Neural cell (in vitro differentiated cells): Measurements from ENCODE around the gene GPAM. TPM values are rescaled to one million over a fixed set of nuclear protein-coding genes. Genes with fewer than 3 reads are reported as not detected.

Experiments used
- H2AFZ ChIP-seq: fragments of 200-600, 300-800 bp; sonication (generic), shearing (Covaris generic); 2 replicates; pipeline ENCODE4 v1.6.0; 2014; ENCODE audit warnings: low read depth, mild to moderate bottlenecking, antibody characterized with exemption, low read length, moderate library complexity
- H3F3A ChIP-seq: fragments of 200-600 bp; shearing (Covaris generic); 2 replicates; pipeline ENCODE4 v1.6.1; 2016; ENCODE audit warnings: mild to moderate bottlenecking, moderate library complexity, mixed read lengths, antibody characterized with exemption, low read length; ENCODE audit not compliant: insufficient read depth, poor library complexity, severe bottlenecking
- H3K27ac ChIP-seq: fragments of 200-600, 300-800 bp; sonication (generic), shearing (Covaris generic); 2 replicates; pipeline ENCODE4 v1.5.1; 2014; ENCODE audit warnings: mild to moderate bottlenecking, low read length, moderate library complexity
- H3K27me3 ChIP-seq: fragments of 300-800, 200-600 bp; sonication (generic), shearing (Covaris generic); 2 replicates; pipeline ENCODE4 v1.6.0; 2014; ENCODE audit warnings: mild to moderate bottlenecking, low read depth, low read length, moderate library complexity; ENCODE audit not compliant: insufficient read depth
- H3K36me3 ChIP-seq: fragments of 300-800, 200-600 bp; sonication (generic), shearing (Covaris generic); 2 replicates; pipeline ENCODE4 v1.5.1; 2014; ENCODE audit warnings: mild to moderate bottlenecking, antibody characterized with exemption, low read length, moderate library complexity; ENCODE audit not compliant: insufficient read depth
- H3K4me2 ChIP-seq: fragments of 300-800, 200-600 bp; sonication (generic), shearing (Covaris generic); 2 replicates; pipeline ENCODE4 v1.6.0; 2014; ENCODE audit warnings: mild to moderate bottlenecking, low read length
- H3K4me3 ChIP-seq: fragments of 300-800, 200-600 bp; sonication (generic), shearing (Covaris generic); 2 replicates; pipeline ENCODE4 v1.5.1; 2014; ENCODE audit warnings: mild to moderate bottlenecking, low read length, moderate library complexity
- H3K79me2 ChIP-seq: fragments of 200-600 bp; shearing (Covaris generic); replicated peaks from 2 replicates; pipeline ENCODE4 v1.6.0; 2014; ENCODE audit warnings: mild to moderate bottlenecking, low read length, moderate library complexity; ENCODE audit not compliant: insufficient read depth
- H3K9ac ChIP-seq: fragments of 300-800, 200-600 bp; sonication (generic), shearing (Covaris generic); 2 replicates; pipeline ENCODE4 v1.6.1; 2016; ENCODE audit warnings: mild to moderate bottlenecking, low read length, mixed read lengths
- H3K9me2 ChIP-seq: fragments of 200-600 bp; shearing (Covaris generic); 2 replicates; pipeline ENCODE4 v1.6.1; 2016; ENCODE audit warnings: mild to moderate bottlenecking, low read length, mixed read lengths; ENCODE audit not compliant: insufficient read depth
- H3K9me3 ChIP-seq: fragments of 200-600, 300-800 bp; sonication (generic), shearing (Covaris generic); 2 replicates; pipeline ENCODE4 v1.6.1; 2016; ENCODE audit warnings: mild to moderate bottlenecking, mixed run types, low read length, moderate library complexity, mixed read lengths
- H4K20me1 ChIP-seq: fragments of 200-600 bp; shearing (Covaris generic); 2 replicates; pipeline ENCODE4 v1.6.1; 2016; ENCODE audit warnings: mild to moderate bottlenecking, mixed run types; ENCODE audit not compliant: insufficient read depth
- CTCF ChIP-seq: fragments of 450-650 bp; IDR thresholded peaks from 2 replicates; pipeline ENCODE4 v1.5.1; 2014; ENCODE audit warnings: antibody characterized with exemption, mild to moderate bottlenecking, moderate library complexity; ENCODE audit not compliant: poor library complexity, severe bottlenecking
- EP300 ChIP-seq: fragments of 450-650 bp; conservative IDR thresholded peaks from 2 replicates; pipeline ENCODE4 v1.6.1; 2014; ENCODE audit warnings: antibody characterized with exemption, mild to moderate bottlenecking, moderate library complexity; ENCODE audit not compliant: poor library complexity, severe bottlenecking
- EZH2 ChIP-seq: fragments of 200-600, 300-800 bp; shearing (Covaris generic), sonication (generic); IDR thresholded peaks from 2 replicates; pipeline ENCODE4 v1.6.1; 2014; ENCODE audit warnings: antibody characterized with exemption, low read length, borderline replicate concordance, mild to moderate bottlenecking; ENCODE audit not compliant: insufficient read depth, poor library complexity, severe bottlenecking
- MXI1 ChIP-seq: fragments of 450-650 bp; conservative IDR thresholded peaks from 2 replicates; pipeline ENCODE4 v1.6.1; 2014; ENCODE audit warnings: antibody characterized with exemption, mild to moderate bottlenecking; ENCODE audit not compliant: poor library complexity, severe bottlenecking
- POLR2AphosphoS5 ChIP-seq: IDR thresholded peaks from 2 replicates; pipeline ENCODE4 v1.6.1; 2012
- RAD21 ChIP-seq: fragments of 450-650 bp; conservative IDR thresholded peaks from 2 replicates; pipeline ENCODE4 v1.6.1; 2014; ENCODE audit warnings: antibody characterized with exemption, mild to moderate bottlenecking, moderate library complexity
- REST ChIP-seq: IDR thresholded peaks from 2 replicates; pipeline ENCODE4 v1.6.1; 2012; ENCODE audit warnings: borderline replicate concordance
- SMC3 ChIP-seq: fragments of 450-650 bp; conservative IDR thresholded peaks from 2 replicates; pipeline ENCODE4 v1.6.1; 2014; ENCODE audit warnings: antibody characterized with exemption, mild to moderate bottlenecking, moderate library complexity; ENCODE audit not compliant: poor library complexity
- TAF1 ChIP-seq: IDR thresholded peaks from 2 replicates; pipeline ENCODE4 v1.6.1; 2012; ENCODE audit warnings: low read depth
- polyA plus RNA-seq: library from polyadenylated mRNA; depleted of rRNA; stranded (reverse); fragments of >200 nt; gene quantifications from 2 replicates; pipeline ENCODE4 v1.2.3, GENCODE V29; 2014

Gene GPAM
- polyA plus RNA-seq, 1 donor from 2014 or later: 17.3 TPM

DNA sequence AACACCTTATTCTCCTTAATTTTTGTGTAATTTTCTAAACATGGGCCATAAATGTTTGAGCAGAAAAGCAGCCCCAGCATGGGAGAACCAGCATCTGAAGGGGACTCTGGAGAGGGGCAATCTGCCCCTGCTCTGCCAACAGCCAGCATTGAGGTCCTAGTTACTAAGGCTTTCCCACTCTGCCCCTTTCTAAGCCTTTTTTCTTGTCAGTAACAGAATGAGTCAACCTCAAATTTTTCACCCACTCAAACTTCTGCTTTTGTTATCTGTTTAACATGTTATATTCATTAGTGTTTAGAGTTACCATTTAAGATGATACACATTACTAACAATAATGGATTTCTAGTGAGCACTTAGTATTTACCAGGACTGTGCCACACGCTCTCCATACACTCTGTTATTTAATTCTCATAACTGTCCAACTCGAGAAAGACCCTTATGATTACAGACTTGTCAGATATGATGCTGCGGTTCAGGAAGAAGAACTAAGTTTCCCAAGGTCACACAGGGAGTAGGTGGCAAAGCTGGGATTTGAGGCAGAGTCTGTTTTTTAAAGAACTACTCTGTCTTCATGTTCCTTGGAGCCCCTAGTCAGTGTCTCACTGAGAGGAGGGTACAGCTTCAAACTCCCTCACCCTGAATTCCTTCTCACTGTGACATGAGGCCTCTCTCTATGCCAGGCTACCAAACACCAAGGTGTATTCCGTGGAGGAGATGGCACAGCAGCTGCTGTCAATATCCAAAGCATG is 19.9 kb upstream of the GPAM start:
- H3F3A ChIP-seq: no peaks in the 10 kb centered on the region
- TF ChIP-seq EZH2 (no peak), MXI1 (no peak), POLR2AphosphoS5 (no peak), RAD21 (no peak), CTCF (no peak), TAF1 (no peak), SMC3 (no peak), REST (no peak)
- no peak overlapping the region for H3K27ac ChIP-seq
- H4K20me1 ChIP-seq: no peaks in the 10 kb centered on the region
- H3K9ac ChIP-seq: no peak overlapping the region
- no peaks in the 10 kb centered on the region for H3K9me2 ChIP-seq
- no peaks in the 10 kb centered on the region for H3K36me3 ChIP-seq
- no peak overlapping the region for H3K4me2 ChIP-seq
- H2AFZ ChIP-seq: no peak overlapping the region
- H3K4me3 ChIP-seq: no peak overlapping the region
- no peaks in the 10 kb centered on the region for H3K9me3 ChIP-seq
- H3K27me3 ChIP-seq: no peaks in the 10 kb centered on the region
- H3K79me2 ChIP-seq: no peaks in the 10 kb centered on the region

DNA sequence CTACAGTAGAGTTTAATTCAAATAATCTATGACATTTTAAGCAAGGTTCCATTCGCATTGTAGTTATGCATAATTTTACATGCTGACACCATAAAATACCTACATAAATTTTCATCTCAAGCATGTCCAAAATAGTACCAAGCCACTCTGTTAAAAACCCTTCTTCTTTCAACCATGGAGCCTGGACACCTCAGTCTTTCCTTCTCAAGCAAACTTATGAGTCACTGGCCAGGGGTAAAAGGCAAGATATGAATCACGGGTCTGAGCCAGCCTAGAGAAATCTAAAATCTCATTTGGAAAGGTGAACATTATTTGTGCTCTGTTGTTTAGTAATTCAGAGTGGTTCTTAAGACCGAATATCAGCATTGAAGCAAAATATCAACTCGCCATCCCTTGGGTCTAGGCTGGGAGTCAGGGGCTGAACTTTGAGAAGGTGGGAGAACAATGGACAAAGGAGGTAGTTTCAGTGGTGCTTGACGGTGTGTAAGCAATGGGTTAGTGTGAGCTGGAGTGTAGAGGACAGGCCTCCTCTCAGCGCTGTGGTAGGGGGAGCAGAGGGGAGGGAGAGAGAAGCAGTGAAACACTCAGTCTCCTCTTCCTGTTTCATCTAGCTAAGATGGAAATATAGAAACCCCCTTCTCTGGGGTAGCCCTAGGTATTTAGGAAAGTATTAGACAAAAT is 19.1 kb upstream of the GPAM start:
- TF ChIP-seq CTCF: no peak
- TF ChIP-seq REST: no peak
- TF ChIP-seq TAF1: no peak
- no peak for TF ChIP-seq POLR2AphosphoS5
- no peak for TF ChIP-seq RAD21
- TF ChIP-seq EP300: no peak
- TF ChIP-seq MXI1: no peak
- no peak for TF ChIP-seq EZH2
- TF ChIP-seq SMC3: no peak
- no peak overlapping the region for H3K9ac ChIP-seq
- no peaks in the 10 kb centered on the region for H3K79me2 ChIP-seq
- no peaks in the 10 kb centered on the region for H3K9me3 ChIP-seq
- no peaks in the 10 kb centered on the region for H4K20me1 ChIP-seq
- no peaks in the 10 kb centered on the region for H3K27me3 ChIP-seq
- no peak overlapping the region for H2AFZ ChIP-seq
- H3K36me3 ChIP-seq: no peaks in the 10 kb centered on the region
- no peak overlapping the region for H3K27ac ChIP-seq
- no peak overlapping the region for H3K4me3 ChIP-seq
- no peak overlapping the region for H3K4me2 ChIP-seq
- no peaks in the 10 kb centered on the region for H3F3A ChIP-seq
- no peaks in the 10 kb centered on the region for H3K9me2 ChIP-seq
